Neuronal stem cell (in vitro differentiated cells): Measurements from ENCODE around the gene NPIPB5.
"Not testable (repeated sequence)": the region's sequence is repeated elsewhere in the genome, so short reads cannot be mapped to it uniquely, and the experiment has no call there.

ENCODE experiments used
- DNase-seq: peaks from one replicate; pipeline ENCODE4 v3.0.0-alpha.2; 2013; ENCODE audit warnings: low spot score
- H2AFZ ChIP-seq: one replicate; pipeline ENCODE4 v1.6.1; 2013; ENCODE audit warnings: mild to moderate bottlenecking, low read length, inconsistent platforms
- H2AK5ac ChIP-seq: 2 replicates; pipeline ENCODE4 v1.6.1; 2013; ENCODE audit warnings: low read depth, mild to moderate bottlenecking, inconsistent platforms, low read length, moderate library complexity, mixed read lengths
- H2BK120ac ChIP-seq: 2 replicates; pipeline ENCODE4 v1.6.1; 2013; ENCODE audit warnings: low read depth, mild to moderate bottlenecking, inconsistent platforms, low read length, moderate library complexity, mixed read lengths
- H2BK12ac ChIP-seq: one replicate; pipeline ENCODE4 v1.6.1; 2013; ENCODE audit warnings: low read length, inconsistent platforms
- H2BK15ac ChIP-seq: 2 replicates; pipeline ENCODE4 v1.6.1; 2013; ENCODE audit warnings: mild to moderate bottlenecking, low read length, inconsistent platforms, mixed read lengths
- H2BK5ac ChIP-seq: one replicate; pipeline ENCODE4 v1.6.1; 2013; ENCODE audit warnings: inconsistent platforms, mild to moderate bottlenecking, low read length, moderate library complexity
- H3K14ac ChIP-seq: one replicate; pipeline ENCODE4 v1.6.1; 2013; ENCODE audit warnings: low read length, inconsistent platforms
- H3K18ac ChIP-seq: 2 replicates; pipeline ENCODE4 v1.6.1; 2013; ENCODE audit warnings: low read length, inconsistent platforms
- H3K23ac ChIP-seq: 2 replicates; pipeline ENCODE4 v1.6.1; 2013; ENCODE audit warnings: low read depth, mild to moderate bottlenecking, mixed read lengths, low read length, inconsistent platforms; ENCODE audit not compliant: poor library complexity
- H3K27ac ChIP-seq: replicated peaks from 3 replicates; pipeline ENCODE4 v1.5.1; 2013; ENCODE audit warnings: low read length, inconsistent platforms
- H3K27me3 ChIP-seq, 3 experiments: 2 replicates each; pipeline ENCODE4 v1.6.1; 2013; ENCODE audit warnings: low read length in 3 of 3, mild to moderate bottlenecking in 2 of 3, inconsistent platforms in 1 of 3, low read depth in 1 of 3, mixed read lengths in 1 of 3, moderate library complexity in 1 of 3; ENCODE audit not compliant: control insufficient read depth in 3 of 3, insufficient read depth in 3 of 3
- H3K36me3 ChIP-seq, 2 donors: replicated peaks in 1 of 2; 2 replicates each; pipeline ENCODE4 v1.6.1; 2013; ENCODE audit warnings: low read length in 2 of 2; ENCODE audit not compliant: control insufficient read depth in 2 of 2, insufficient read depth in 2 of 2
- H3K4ac ChIP-seq: 2 replicates; pipeline ENCODE4 v1.6.1; 2013; ENCODE audit warnings: inconsistent platforms, mild to moderate bottlenecking, low read length, moderate library complexity
- H3K4me1 ChIP-seq, 2 donors: 1 replicate in 1 of 2; 2 replicates in 1 of 2; pipeline ENCODE4 v1.6.1; 2013; ENCODE audit warnings: low read length in 2 of 2, low read depth in 1 of 2; ENCODE audit not compliant: control insufficient read depth in 2 of 2, insufficient read depth in 1 of 2
- H3K4me2 ChIP-seq: one replicate; pipeline ENCODE4 v1.6.1; 2013; ENCODE audit warnings: mild to moderate bottlenecking, low read length, inconsistent platforms; ENCODE audit not compliant: insufficient read depth, poor library complexity, severe bottlenecking
- H3K4me3 ChIP-seq, 2 donors: 2 replicates each; pipeline ENCODE4 v1.5.1; 2013; ENCODE audit warnings: low read length in 2 of 2, mild to moderate bottlenecking in 2 of 2, inconsistent platforms in 1 of 2, moderate library complexity in 1 of 2
- H3K79me1 ChIP-seq: one replicate; pipeline ENCODE4 v1.6.1; 2013; ENCODE audit warnings: low read depth, mild to moderate bottlenecking, inconsistent platforms, low read length, moderate library complexity
- H3K9ac ChIP-seq: one replicate; pipeline ENCODE4 v1.6.1; 2013; ENCODE audit warnings: mild to moderate bottlenecking, low read depth, low read length, inconsistent platforms; ENCODE audit not compliant: poor library complexity
- H3K9me3 ChIP-seq, 2 donors: replicated peaks in 1 of 2; 2 replicates each; pipeline versions ENCODE3 to v1.6.1; 2013; ENCODE audit warnings: low read length in 2 of 2, mild to moderate bottlenecking in 2 of 2, inconsistent platforms in 1 of 2, low read depth in 1 of 2, mixed read lengths in 1 of 2, moderate library complexity in 1 of 2; ENCODE audit not compliant: control insufficient read depth in 2 of 2, insufficient read depth in 1 of 2
- H4K8ac ChIP-seq: one replicate; pipeline ENCODE4 v1.6.1; 2013; ENCODE audit warnings: low read depth, mild to moderate bottlenecking, inconsistent platforms, low read length, moderate library complexity
- H4K91ac ChIP-seq: one replicate; pipeline ENCODE4 v1.6.1; 2013; ENCODE audit warnings: low read length, low read depth, mild to moderate bottlenecking, inconsistent platforms; ENCODE audit not compliant: poor library complexity
- WGBS, 2 donors: extraction: QIAGEN DNeasy Blood & Tissue Kit; methylation state at CpG; one replicate each; pipeline ENCODE4 v1.1.7; 2013; ENCODE audit warnings: missing lambda C conversion rate in 2 of 2, mixed read lengths in 1 of 2; ENCODE audit not compliant: insufficient read length in 2 of 2, insufficient replicate concordance in 1 of 2; ENCODE audit errors: extremely low coverage in 2 of 2; 5-methylcytosine and 5-hydroxymethylcytosine counted together

NPIPB5 gene

DNA sequence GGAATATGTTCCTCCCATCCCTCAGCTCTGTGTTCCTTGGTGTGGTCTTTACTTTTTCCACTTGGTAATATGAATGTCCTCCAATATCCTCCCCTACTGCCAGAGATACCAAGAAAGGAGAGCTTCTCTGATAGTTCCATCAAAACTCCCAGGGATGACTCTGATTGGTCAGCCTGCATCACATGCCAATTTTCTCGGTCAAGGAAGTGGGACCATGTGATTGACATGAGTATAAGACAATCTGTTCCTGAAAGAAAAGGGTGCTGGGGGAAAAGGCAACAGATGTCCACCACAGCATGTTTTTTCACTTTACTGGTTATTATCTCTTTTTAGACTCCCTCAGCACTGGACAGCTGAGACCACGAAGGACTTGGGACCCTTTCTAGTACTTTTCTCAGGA lies 35.9 kb downstream of the NPIPB5 start:
- H2AK5ac ChIP-seq = not testable (repeated sequence)

DNA sequence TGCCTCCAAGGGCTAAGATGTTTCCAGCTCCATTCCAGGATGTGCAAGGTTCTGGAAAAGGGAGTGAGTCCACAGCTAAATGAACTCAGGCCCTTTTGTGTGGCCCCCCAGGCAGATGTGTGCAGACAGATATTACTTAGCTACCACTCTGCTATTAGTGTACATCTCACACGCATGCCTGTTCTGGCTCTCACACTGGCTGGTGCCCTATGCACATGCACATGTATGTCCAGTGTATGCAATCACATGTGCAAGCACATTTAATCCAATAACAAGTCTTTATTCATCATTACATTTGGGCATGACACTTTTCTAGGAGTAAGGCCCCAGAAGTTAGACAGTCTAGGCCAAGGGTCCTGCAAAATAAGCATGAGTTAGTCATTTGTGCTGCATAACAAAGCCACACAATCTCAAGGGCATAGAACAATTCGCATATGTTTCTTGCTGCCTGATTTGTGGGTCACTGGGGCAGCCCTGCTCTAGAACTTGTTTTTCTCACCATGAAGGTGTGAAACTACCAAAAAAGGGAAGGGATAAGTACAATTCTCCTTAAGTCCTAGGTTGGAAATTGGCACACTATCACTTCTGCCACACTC lies 36.6 kb downstream of the NPIPB5 start:
- H3K23ac ChIP-seq, DNase-seq, H3K4me3 ChIP-seq, H2AK5ac ChIP-seq, H2BK5ac ChIP-seq, H2BK12ac ChIP-seq, H3K14ac ChIP-seq, H2AFZ ChIP-seq, H2BK120ac ChIP-seq, H3K9me3 ChIP-seq, H3K79me1 ChIP-seq, H3K27ac ChIP-seq, H3K36me3 ChIP-seq, H3K18ac ChIP-seq, H3K4ac ChIP-seq, H3K27me3 ChIP-seq, H3K4me1 ChIP-seq, H2BK15ac ChIP-seq, H4K91ac ChIP-seq, H3K4me2 ChIP-seq, H4K8ac ChIP-seq, H3K9ac ChIP-seq: not testable (repeated sequence)
- no CpG with 5 or more reads among the region's 2 CpGs for WGBS, 2 donors

More for the DNA sequence above, 35.9 kb downstream of the NPIPB5 start:
- H2BK15ac ChIP-seq, H2AFZ ChIP-seq, H2BK120ac ChIP-seq, H2BK5ac ChIP-seq, H3K4me3 ChIP-seq, H3K9me3 ChIP-seq, H3K14ac ChIP-seq, H2BK12ac ChIP-seq, H4K91ac ChIP-seq, H3K23ac ChIP-seq, H3K4me2 ChIP-seq, H3K27me3 ChIP-seq, H3K27ac ChIP-seq, H3K4ac ChIP-seq, DNase-seq, H3K18ac ChIP-seq, H3K36me3 ChIP-seq, H4K8ac ChIP-seq, H3K9ac ChIP-seq, H3K79me1 ChIP-seq, H3K4me1 ChIP-seq: not testable (repeated sequence)
- WGBS, 2 donors = no CpG with 5 or more reads among the region's 2 CpGs

DNA sequence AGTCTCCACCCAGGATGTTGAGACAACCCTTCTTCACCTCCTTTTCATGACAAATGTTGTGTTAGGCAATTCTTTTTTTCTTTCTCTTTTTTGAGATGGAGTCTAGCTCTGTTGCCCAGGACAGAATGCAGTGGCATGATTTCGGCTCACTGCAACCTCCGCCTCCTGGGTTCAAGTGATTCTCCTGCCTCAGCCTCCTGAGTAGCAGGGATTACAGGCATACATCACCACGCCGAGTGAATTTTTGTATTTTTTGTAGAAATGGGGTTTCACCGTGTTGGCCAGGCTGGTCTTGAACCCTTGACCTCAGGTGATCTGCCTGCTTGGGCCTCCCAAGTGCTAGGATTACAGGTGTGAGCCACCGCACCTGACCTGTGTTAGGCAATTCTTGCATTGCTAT lies 39.2 kb downstream of the NPIPB5 start:
- not testable (repeated sequence) for H3K27me3 ChIP-seq

DNA sequence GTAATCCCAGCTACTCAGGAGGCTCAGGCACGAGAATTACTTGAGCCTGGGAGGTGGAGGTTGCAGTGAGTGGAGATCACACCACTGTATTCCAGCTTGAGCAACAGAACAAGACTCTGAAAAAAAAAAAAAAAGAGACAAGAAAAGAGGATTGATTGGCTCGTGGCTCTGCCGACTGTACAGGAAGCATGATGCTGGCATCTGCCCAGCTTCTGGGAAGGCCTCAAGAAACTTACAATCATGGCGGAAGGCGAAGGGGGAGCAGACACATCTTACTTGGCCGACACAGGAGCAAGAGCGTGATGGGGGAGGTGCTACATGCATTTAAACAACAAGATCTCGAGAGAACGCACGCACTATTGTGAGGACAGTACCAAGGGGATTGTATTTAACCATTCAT lies 40.5 kb downstream of the NPIPB5 start:
- not testable (repeated sequence) for H4K8ac ChIP-seq, H3K27ac ChIP-seq, H2BK12ac ChIP-seq, H3K9me3 ChIP-seq, H2AFZ ChIP-seq, H3K27me3 ChIP-seq, H2BK120ac ChIP-seq, H3K79me1 ChIP-seq, H3K4ac ChIP-seq, H4K91ac ChIP-seq, H2BK5ac ChIP-seq, H3K4me3 ChIP-seq, DNase-seq, H3K36me3 ChIP-seq, H3K9ac ChIP-seq, H3K4me1 ChIP-seq, H3K14ac ChIP-seq, H3K4me2 ChIP-seq, H2AK5ac ChIP-seq, H3K23ac ChIP-seq, H2BK15ac ChIP-seq, H3K18ac ChIP-seq
- no CpG with 5 or more reads among the region's 10 CpGs for WGBS, 2 donors

More for the DNA sequence above, 39.2 kb downstream of the NPIPB5 start:
- not testable (repeated sequence) for H2BK15ac ChIP-seq, H3K36me3 ChIP-seq, DNase-seq, H2BK5ac ChIP-seq, H3K27ac ChIP-seq, H2AK5ac ChIP-seq, H4K8ac ChIP-seq, H3K9me3 ChIP-seq, H3K4ac ChIP-seq, H3K18ac ChIP-seq, H3K4me1 ChIP-seq, H2AFZ ChIP-seq, H3K79me1 ChIP-seq, H4K91ac ChIP-seq, H3K4me3 ChIP-seq, H3K4me2 ChIP-seq, H2BK12ac ChIP-seq, H2BK120ac ChIP-seq, H3K23ac ChIP-seq, H3K9ac ChIP-seq, H3K14ac ChIP-seq
- WGBS, 2 donors = no CpG with 5 or more reads among the region's 6 CpGs
